DMS53 treated with DMSO at 0.1 percent for 48 hours (cell line): ENCODE data around the gene MSMB.
"Not testable (repeated sequence)": the region's sequence is repeated elsewhere in the genome, so short reads cannot be mapped to it uniquely, and the experiment has no call there.

Source experiments
- DNase-seq: peaks from one replicate; lab custom pipeline; 2025; ENCODE audit not compliant: unreplicated experiment; lab: John Stamatoyannopoulos, UW

Gene MSMB

GRCh38 chr10:46070749-46071148, 24.7 kb upstream of the MSMB start:
- no peak for DNase-seq

GRCh38 chr10:46069771-46070463, 23.8 kb upstream of the MSMB start:
- DNase-seq = no peak

GRCh38 chr10:46068905-46069304, 22.8 kb upstream of the MSMB start:
- DNase-seq = no peak

- no peak for DNase-seq
Observed at GRCh38 chr10:46068117-46068516, 22.0 kb upstream of the MSMB start.

- DNase-seq = peak; percentile 34
Observed at GRCh38 chr10:46064269-46064817, 18.3 kb upstream of the MSMB start.

GRCh38 chr10:46062723-46063428, 16.8 kb upstream of the MSMB start:
- DNase-seq = no peak

GRCh38 chr10:46060706-46061105, 14.6 kb upstream of the MSMB start:
- DNase-seq = no peak

- not testable (repeated sequence) for DNase-seq
Observed at GRCh38 chr10:46057927-46058326, 11.9 kb upstream of the MSMB start.

GRCh38 chr10:46057038-46057437, 11.0 kb upstream of the MSMB start:
- no peak for DNase-seq

GRCh38 chr10:46055771-46056170, 9.7 kb upstream of the MSMB start:
- DNase-seq = no peak

- no peak for DNase-seq
Observed at GRCh38 chr10:46053534-46054434, 7.7 kb upstream of the MSMB start.

GRCh38 chr10:46052791-46053375, 6.8 kb upstream of the MSMB start:
- no peak for DNase-seq

GRCh38 chr10:46052057-46052790, 6.2 kb upstream of the MSMB start:
- DNase-seq = peak; percentile 90

GRCh38 chr10:46050941-46051623, 5.0 kb upstream of the MSMB start:
- DNase-seq = peak; percentile 56

- not testable (repeated sequence) for DNase-seq
Observed at GRCh38 chr10:46049497-46049831, 3.4 kb upstream of the MSMB start.

- DNase-seq = peak; percentile 51
Observed at GRCh38 chr10:46048152-46048551, 2.1 kb upstream of the MSMB start.

- no peak for DNase-seq
Observed at GRCh38 chr10:46042527-46042926, 3.5 kb downstream of the MSMB start.

GRCh38 chr10:46040004-46040403, 6.1 kb downstream of the MSMB start:
- peak; percentile 78 for DNase-seq

- no peak for DNase-seq
Observed at GRCh38 chr10:46037107-46037825, 8.8 kb downstream of the MSMB start.
